BLaER1 treated with 17β-estradiol and CSF1 and Interleukin-3, amounts not matched to agents 10 nM and 100 nM (cell line): Measurements from ENCODE around the gene TXNDC11.

Source experiments
- H3K27ac ChIP-seq, 11 experiments: shearing (Covaris generic); formaldehyde crosslinking; 2 replicates each; pipeline ENCODE4 v1.8.1; 2022
- H3K27me3 ChIP-seq, 11 experiments: shearing (Covaris generic); formaldehyde crosslinking; 2 replicates each; pipeline ENCODE4 v1.8.1; 2022
- H3K36me3 ChIP-seq, 11 experiments: shearing (Covaris generic); formaldehyde crosslinking; 2 replicates each; pipeline ENCODE4 v1.8.1; 2022
- H3K4me1 ChIP-seq, 10 experiments: shearing (Covaris generic); formaldehyde crosslinking; 2 replicates each; pipeline ENCODE4 v1.8.1; 2022
- H3K4me2 ChIP-seq, 11 experiments: shearing (Covaris generic); formaldehyde crosslinking; 2 replicates each; pipeline ENCODE4 v1.8.1; 2022
- H3K4me3 ChIP-seq, 10 experiments: shearing (Covaris generic); formaldehyde crosslinking; 2 replicates each; pipeline ENCODE4 v1.8.1; 2022
- H3K9ac ChIP-seq, 11 experiments: shearing (Covaris generic); formaldehyde crosslinking; 2 replicates each; pipeline ENCODE4 v1.8.1; 2022
- H3K9me3 ChIP-seq, 11 experiments: shearing (Covaris generic); formaldehyde crosslinking; replicated peaks in 1 of 11; 2 replicates each; pipeline ENCODE4 v1.8.1; 2022
- H4K20me1 ChIP-seq, 11 experiments: shearing (Covaris generic); formaldehyde crosslinking; 2 replicates each; pipeline ENCODE4 v1.8.1; 2022
- Cebpa-rat ChIP-seq, 11 experiments: shearing (Covaris generic); IDR thresholded peaks; 2 replicates each; pipeline ENCODE4 v1.8.1; 2022

The TXNDC11 gene

GRCh38 chr16:11734025-11734652, 8.5 kb downstream of the TXNDC11 start:
- H3K4me1 ChIP-seq, result peaks cover 25 to 69% (median 49%) of the 10 kb centered on the region in 10 experiments
- H3K27me3 ChIP-seq, result no peaks in the 10 kb centered on the region
- TF ChIP-seq Cebpa-rat (IDR thresholded peaks at IDR 0.05), result no peak
- no peaks in the 10 kb centered on the region for H3K9me3 ChIP-seq
- peak overlapping the region in 4 of 11 experiments; percentile 6 to 40 (median 29); a peak in 3 of 22 replicates for H3K9ac ChIP-seq
- peak overlapping the region in 8 of 11 experiments; percentile 11 to 79 (median 50); a peak in 14 of 22 replicates for H3K4me2 ChIP-seq
- H3K27ac ChIP-seq, result 0 out of 22 replicates have a peak overlapping the region, but pooled peaks of 1 of the 11 experiments have one; percentile 10
- H4K20me1 ChIP-seq, result peaks cover 23 to 99% (median 52%) of the 10 kb centered on the region in 11 experiments; a peak in 20 of 22 replicates
- H3K4me3 ChIP-seq, result no peak overlapping the region
- peaks cover 83 to 98% (median 93%) of the 10 kb centered on the region in 11 experiments for H3K36me3 ChIP-seq

DNA sequence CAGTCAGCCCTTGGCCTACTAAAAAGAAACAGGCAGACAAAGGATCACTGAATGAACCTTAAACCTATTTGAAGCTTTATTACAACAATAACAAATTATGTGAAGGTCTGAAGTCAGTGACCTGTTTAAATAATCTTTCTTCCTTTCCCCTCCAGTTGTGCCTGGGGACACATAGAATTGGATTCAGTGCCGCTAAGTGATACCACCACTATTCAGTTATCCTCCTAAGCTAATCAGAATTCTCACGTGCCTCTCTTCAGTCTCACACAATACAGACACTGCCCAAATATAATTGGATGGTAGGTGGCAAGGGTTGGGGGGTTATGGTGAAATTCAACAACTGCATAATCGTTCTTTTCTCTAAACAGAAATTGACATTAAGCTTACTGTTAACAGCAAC, 11.4 kb downstream of the TXNDC11 start:
- no peaks in the 10 kb centered on the region for H3K9me3 ChIP-seq
- no peaks in the 10 kb centered on the region for H3K27me3 ChIP-seq
- no peak overlapping the region for H3K4me2 ChIP-seq
- H3K4me1 ChIP-seq, result peaks cover 3 to 44% (median 29%) of the 10 kb centered on the region in 10 experiments; a peak in 16 of 20 replicates
- H3K27ac ChIP-seq, result no peak overlapping the region
- H3K4me3 ChIP-seq, result no peak overlapping the region
- TF ChIP-seq Cebpa-rat (IDR thresholded peaks at IDR 0.05), result no peak
- peaks cover 88 to 98% (median 94%) of the 10 kb centered on the region in 11 experiments for H3K36me3 ChIP-seq
- peaks cover 8 to 96% (median 25%) of the 10 kb centered on the region in 11 experiments; a peak in 18 of 22 replicates for H4K20me1 ChIP-seq
- H3K9ac ChIP-seq, result no peak overlapping the region

DNA sequence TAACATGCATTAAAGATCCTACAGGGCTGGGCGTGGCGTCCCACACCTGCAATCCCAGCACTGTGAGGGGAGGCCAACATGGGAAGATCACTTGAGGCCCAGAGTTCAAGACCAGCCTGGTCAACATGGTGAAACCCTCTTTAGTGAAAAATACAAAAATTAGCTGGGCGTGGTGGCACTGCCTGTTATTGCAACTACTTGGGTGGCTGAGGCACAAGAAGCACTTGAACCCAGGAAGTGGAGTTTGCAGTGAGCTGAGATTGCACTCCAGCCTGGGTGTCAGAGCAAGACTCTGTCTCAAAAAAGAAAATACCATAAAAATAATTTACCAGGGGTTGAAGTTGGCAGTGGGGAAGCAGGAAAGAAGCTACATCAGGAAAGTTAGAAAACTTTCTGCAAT, 12.9 kb downstream of the TXNDC11 start:
- H3K4me2 ChIP-seq, result no peak overlapping the region
- peaks cover 0 to 30% (median 16%) of the 10 kb centered on the region in 10 experiments; a peak in 15 of 20 replicates for H3K4me1 ChIP-seq
- H3K27ac ChIP-seq, result no peak overlapping the region
- H3K27me3 ChIP-seq, result no peaks in the 10 kb centered on the region
- H4K20me1 ChIP-seq, result peaks cover 3 to 96% (median 18%) of the 10 kb centered on the region in 11 experiments; a peak in 14 of 22 replicates
- H3K4me3 ChIP-seq, result no peak overlapping the region
- no peak overlapping the region for H3K9ac ChIP-seq
- no peaks in the 10 kb centered on the region for H3K9me3 ChIP-seq
- no peak for TF ChIP-seq Cebpa-rat (IDR thresholded peaks at IDR 0.05)
- peaks cover 88 to 98% (median 94%) of the 10 kb centered on the region in 11 experiments for H3K36me3 ChIP-seq

GRCh38 chr16:11727796-11728543, 14.7 kb downstream of the TXNDC11 start:
- no peak for TF ChIP-seq Cebpa-rat (IDR thresholded peaks at IDR 0.05)
- Histone ChIP-seq H3K27ac (no peak overlapping the region), H3K9ac (no peak overlapping the region), H4K20me1 (peaks cover 0 to 97% (median 11%) of the 10 kb centered on the region in 11 experiments; a peak in 12 of 22 replicates), H3K36me3 (peaks cover 89 to 98% (median 95%) of the 10 kb centered on the region in 11 experiments), H3K4me1 (peaks cover 0 to 15% (median 3%) of the 10 kb centered on the region in 10 experiments; a peak in 8 of 20 replicates), H3K4me3 (no peak overlapping the region), H3K4me2 (no peak overlapping the region), H3K9me3 (no peaks in the 10 kb centered on the region), H3K27me3 (no peaks in the 10 kb centered on the region)

GRCh38 chr16:11726008-11726407, 16.6 kb downstream of the TXNDC11 start:
- Histone ChIP-seq H3K4me3 (no peak overlapping the region), H3K36me3 (peaks cover 85 to 96% (median 93%) of the 10 kb centered on the region in 11 experiments), H3K4me2 (no peak overlapping the region), H3K9me3 (no peaks in the 10 kb centered on the region), H3K4me1 (peaks cover 0 to 17% (median 11%) of the 10 kb centered on the region in 10 experiments; a peak in 13 of 20 replicates), H3K9ac (no peak overlapping the region), H3K27ac (no peak overlapping the region), H3K27me3 (no peaks in the 10 kb centered on the region), H4K20me1 (peaks cover 0 to 92% (median 11%) of the 10 kb centered on the region in 11 experiments; a peak in 11 of 22 replicates)
- no peak for TF ChIP-seq Cebpa-rat (IDR thresholded peaks at IDR 0.05)

DNA sequence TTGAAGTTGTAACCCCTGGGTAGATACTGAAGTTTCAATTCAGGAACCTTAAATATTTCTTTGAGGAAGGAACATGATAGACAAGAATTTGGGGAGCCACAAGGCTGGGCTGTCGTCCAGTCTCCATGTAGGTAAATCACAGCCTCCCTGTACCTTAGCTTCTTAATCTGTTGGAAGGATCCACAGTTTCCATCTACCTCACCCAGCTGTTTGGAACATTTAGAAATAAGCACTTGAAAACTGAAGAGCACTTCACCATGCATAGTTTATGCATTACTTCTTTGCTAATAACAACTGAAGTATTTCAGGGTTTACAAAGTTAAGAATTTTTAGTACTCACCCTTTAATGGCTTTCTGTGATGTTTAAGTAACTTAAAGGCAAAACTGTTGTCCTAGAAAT, 17.2 kb downstream of the TXNDC11 start:
- Histone ChIP-seq H3K9me3 (no peaks in the 10 kb centered on the region), H3K4me2 (no peak overlapping the region), H4K20me1 (peaks cover 0 to 87% (median 11%) of the 10 kb centered on the region in 11 experiments; a peak in 11 of 22 replicates), H3K9ac (no peak overlapping the region), H3K4me1 (peaks cover 0 to 17% (median 11%) of the 10 kb centered on the region in 10 experiments; a peak in 13 of 20 replicates), H3K27me3 (no peaks in the 10 kb centered on the region), H3K36me3 (peaks cover 85 to 96% (median 93%) of the 10 kb centered on the region in 11 experiments), H3K4me3 (no peak overlapping the region), H3K27ac (no peak overlapping the region)
- no peak for TF ChIP-seq Cebpa-rat (IDR thresholded peaks at IDR 0.05)

GRCh38 chr16:11722468-11722808, 20.2 kb downstream of the TXNDC11 start:
- no peak for TF ChIP-seq Cebpa-rat (IDR thresholded peaks at IDR 0.05)
- H3K4me1 ChIP-seq, result peaks cover 5 to 31% (median 20%) of the 10 kb centered on the region in 10 experiments; a peak in 18 of 20 replicates
- H3K36me3 ChIP-seq, result peaks cover 72 to 97% (median 82%) of the 10 kb centered on the region in 11 experiments
- no peak overlapping the region for H3K9ac ChIP-seq
- no peaks in the 10 kb centered on the region for H3K27me3 ChIP-seq
- no peaks in the 10 kb centered on the region for H3K9me3 ChIP-seq
- H3K27ac ChIP-seq, result no peak overlapping the region; a peak in 1 of 22 replicates
- no peak overlapping the region for H3K4me3 ChIP-seq
- peaks cover 0 to 84% (median 17%) of the 10 kb centered on the region in 11 experiments; a peak in 12 of 22 replicates for H4K20me1 ChIP-seq
- peak overlapping the region in 1 of 11 experiments; percentile 16; a peak in 1 of 22 replicates for H3K4me2 ChIP-seq

GRCh38 chr16:11721781-11722467, 20.7 kb downstream of the TXNDC11 start:
- H3K4me2 ChIP-seq, result peak overlapping the region in 1 of 11 experiments; percentile 16; a peak in 1 of 22 replicates
- H3K27ac ChIP-seq, result no peak overlapping the region; a peak in 1 of 22 replicates
- H4K20me1 ChIP-seq, result peaks cover 0 to 86% (median 21%) of the 10 kb centered on the region in 11 experiments; a peak in 12 of 22 replicates

More at GRCh38 chr16:11721781-11722467, 20.7 kb downstream of the TXNDC11 start:
- Histone ChIP-seq H3K27me3 (no peaks in the 10 kb centered on the region), H3K36me3 (peaks cover 72 to 100% (median 84%) of the 10 kb centered on the region in 11 experiments), H3K4me3 (no peak overlapping the region), H3K9me3 (no peaks in the 10 kb centered on the region), H3K4me1 (peaks cover 5 to 32% (median 20%) of the 10 kb centered on the region in 10 experiments; a peak in 18 of 20 replicates), H3K9ac (no peak overlapping the region)
- no peak for TF ChIP-seq Cebpa-rat (IDR thresholded peaks at IDR 0.05)
